Stimulated activated CD4-positive, alpha-beta T cell treated with anti-CD3 and anti-CD28 coated beads, Interleukin-4, amount 100 ng/mL, for 1 hour (primary cell): ENCODE measurements around the gene CNOT6.
"Not testable (repeated sequence)": the region's sequence is repeated elsewhere in the genome, so short reads cannot be mapped to it uniquely, and the experiment has no call there.

Experiments
- DNase-seq: peaks from one replicate; pipeline ENCODE4 v3.0.0-alpha.2; 2020

Gene CNOT6

GRCh38 chr5:180521591-180521990 is 27.4 kb downstream of the CNOT6 start:
- DNase-seq: no peak

GRCh38 chr5:180522330-180522729 is 28.2 kb downstream of the CNOT6 start:
- no peak for DNase-seq

- DNase-seq: no peak
These were observed 29.7 kb downstream of the CNOT6 start for GRCh38 chr5:180523629-180524466.

- no peak for DNase-seq
These were observed 31.2 kb downstream of the CNOT6 start for GRCh38 chr5:180525399-180525798.

- DNase-seq: no peak
These were observed 32.1 kb downstream of the CNOT6 start for GRCh38 chr5:180526269-180526668.

GRCh38 chr5:180527659-180528058 is 33.5 kb downstream of the CNOT6 start:
- DNase-seq: no peak

- not testable (repeated sequence) for DNase-seq
These were observed 36.9 kb downstream of the CNOT6 start for GRCh38 chr5:180531036-180531585.

GRCh38 chr5:180532268-180532667 is 38.1 kb downstream of the CNOT6 start:
- DNase-seq: no peak

GRCh38 chr5:180533845-180534244 is 39.7 kb downstream of the CNOT6 start:
- no peak for DNase-seq

- DNase-seq: no peak
These were observed 41.4 kb downstream of the CNOT6 start for GRCh38 chr5:180535573-180535972.

- DNase-seq: no peak
These were observed 46.0 kb downstream of the CNOT6 start for GRCh38 chr5:180540050-180540694.

- no peak for DNase-seq
These were observed 47.5 kb downstream of the CNOT6 start for GRCh38 chr5:180541710-180542109.

- no peak for DNase-seq
These were observed 51.1 kb downstream of the CNOT6 start for GRCh38 chr5:180545248-180545647.

GRCh38 chr5:180548563-180548962 is 54.4 kb downstream of the CNOT6 start:
- DNase-seq: no peak

- DNase-seq: no peak
These were observed 59.4 kb downstream of the CNOT6 start for GRCh38 chr5:180553530-180553929.

GRCh38 chr5:180555168-180555921 is 61.2 kb downstream of the CNOT6 start:
- no peak for DNase-seq

GRCh38 chr5:180557217-180557809 is 63.1 kb downstream of the CNOT6 start:
- DNase-seq: no peak

GRCh38 chr5:180558232-180558631 is 64.1 kb downstream of the CNOT6 start:
- no peak for DNase-seq

GRCh38 chr5:180563994-180564393 is 69.8 kb downstream of the CNOT6 start:
- peak; percentile 11 for DNase-seq

- DNase-seq: no peak
These were observed 74.7 kb downstream of the CNOT6 start for GRCh38 chr5:180568914-180569313.

GRCh38 chr5:180575571-180575970 is 81.4 kb downstream of the CNOT6 start:
- DNase-seq: no peak

GRCh38 chr5:180580681-180581080 is 86.5 kb downstream of the CNOT6 start:
- DNase-seq: no peak

GRCh38 chr5:180583738-180584137 is 89.6 kb downstream of the CNOT6 start:
- DNase-seq: no peak
